ENCODE measurements around the gene SLFNL1.

- TF ChIP-seq YY1 (IDR thresholded peaks at IDR 0.05; ENCODE audit: insufficient read depth, insufficient read length) (no peak), ZNF274 (IDR thresholded peaks at IDR 0.05; ENCODE audit: low read depth, low read length) (no peak), SUZ12 (IDR thresholded peaks at IDR 0.05; ENCODE audit: extremely low read depth, insufficient read depth, insufficient read length) (no peak)
Measured at GRCh38 chr1:41046347-41046775, 24.8 kb upstream of the SLFNL1 start.

Data from NT2/D1 (cell line).